Activated CD4-positive, alpha-beta T cell treated with anti-CD3 and anti-CD28 coated beads, Interleukin-2, amount 10 ng/mL, durations not matched to agents 7 days and 5 days (primary cell): ENCODE measurements around the gene ANKRD11. TPM values are rescaled to one million over a fixed set of nuclear protein-coding genes. Genes with fewer than 3 reads are reported as not detected.

Experiments
- CTCF ChIA-PET: fragments of 350-600 bp; sonication (Branson Sonifier 250); formaldehyde crosslinking; loops from one replicate; lab custom pipeline; 2021; ENCODE audit warnings: antibody characterized with exemption; lab: Charles Lee
- POLR2A ChIA-PET: fragments of 350-600 bp; sonication (Branson Sonifier 250); formaldehyde crosslinking; loops from one replicate; lab custom pipeline; 2021; ENCODE audit warnings: antibody characterized with exemption; lab: Charles Lee
- DNase-seq: peaks from one replicate; pipeline ENCODE4 v3.0.0-alpha.2; 2020
- H3K27ac Mint-ChIP-seq: one replicate; pipeline ENCODE4 v1.8.0; 2021; ENCODE audit warnings: mild to moderate bottlenecking, moderate library complexity, mixed read lengths
- H3K27me3 Mint-ChIP-seq: one replicate; pipeline ENCODE4 v1.8.0; 2021; ENCODE audit warnings: mixed read lengths
- H3K36me3 Mint-ChIP-seq: one replicate; pipeline ENCODE4 v1.8.0; 2021; ENCODE audit warnings: low read depth, mixed read lengths
- H3K4me1 Mint-ChIP-seq: one replicate; pipeline ENCODE4 v1.8.0; 2021; ENCODE audit warnings: mixed read lengths
- H3K4me3 Mint-ChIP-seq: one replicate; pipeline ENCODE4 v1.8.0; 2021; ENCODE audit warnings: mild to moderate bottlenecking, moderate library complexity, mixed read lengths
- H3K9me3 Mint-ChIP-seq: one replicate; pipeline ENCODE4 v1.8.0; 2021; ENCODE audit warnings: mixed read lengths
- total RNA-seq, 2 experiments: library from RNA; stranded (reverse); gene quantifications; one replicate each; pipeline ENCODE4 v1.2.3, GENCODE V29; 2021

ANKRD11 gene
- total RNA-seq, 2 experiments from 2014 or later: 158 to 178 TPM

- ChIA-PET CTCF (interaction anchor here (1.4 to 2.1 kb wide), 3 partner anchors 9 to 16 kb away, joined by 3 to 11 read pairs (median 4); no protein-coding TSS in a partner anchor), POLR2A (no interaction called here)
- Mint-ChIP-seq H3K27ac (peak overlapping the region; percentile 96), H3K9me3 (no peaks in the 10 kb centered on the region), H3K4me1 (peaks cover 39% of the 10 kb centered on the region), H3K36me3 (peaks cover 4% of the 10 kb centered on the region), H3K4me3 (peak overlapping the region; percentile 73), H3K27me3 (no peaks in the 10 kb centered on the region)
- peak; percentile 90 for DNase-seq
Measured at GRCh38 chr16:89505204-89506112, 15.1 kb upstream of the ANKRD11 start.

- Mint-ChIP-seq H3K4me1 (peaks cover 30% of the 10 kb centered on the region), H3K27ac (peak overlapping the region; percentile 62), H3K9me3 (no peaks in the 10 kb centered on the region), H3K4me3 (no peak overlapping the region), H3K27me3 (no peaks in the 10 kb centered on the region), H3K36me3 (peaks cover 2% of the 10 kb centered on the region)
- DNase-seq: no peak
- POLR2A ChIA-PET: no interaction called here
- CTCF ChIA-PET: interaction anchor here (0.6 to 2.1 kb wide), 5 partner anchors 8 to 195 kb away, joined by 3 to 11 read pairs (median 3); no protein-coding TSS in a partner anchor
Measured at GRCh38 chr16:89504091-89504490, 13.7 kb upstream of the ANKRD11 start.

GRCh38 chr16:89502081-89502843 is 11.9 kb upstream of the ANKRD11 start:
- no peak overlapping the region for H3K4me3 Mint-ChIP-seq
- DNase-seq: no peak
- H3K27me3 Mint-ChIP-seq: no peaks in the 10 kb centered on the region
- POLR2A ChIA-PET: no interaction called here
- no peak overlapping the region for H3K27ac Mint-ChIP-seq
- H3K36me3 Mint-ChIP-seq: peaks cover 2% of the 10 kb centered on the region
- CTCF ChIA-PET: interaction anchor here (0.6 to 1.2 kb wide), 3 partner anchors 56 to 168 kb away, joined by 3 to 4 read pairs (median 3); no protein-coding TSS in a partner anchor
- H3K9me3 Mint-ChIP-seq: no peaks in the 10 kb centered on the region
- peaks cover 26% of the 10 kb centered on the region for H3K4me1 Mint-ChIP-seq

- ChIA-PET POLR2A (no interaction called here), CTCF (interaction anchor here (0.6 to 0.7 kb wide), 2 partner anchors 74 to 204 kb away, joined by 3 read pairs; no protein-coding TSS in a partner anchor)
- DNase-seq: no peak
- Mint-ChIP-seq H3K27me3 (no peaks in the 10 kb centered on the region), H3K9me3 (no peaks in the 10 kb centered on the region), H3K36me3 (no peaks in the 10 kb centered on the region), H3K4me1 (peaks cover 7% of the 10 kb centered on the region), H3K27ac (no peak overlapping the region), H3K4me3 (no peak overlapping the region)
Measured at GRCh38 chr16:89499767-89500166, 9.4 kb upstream of the ANKRD11 start.

- Mint-ChIP-seq H3K4me1 (peaks cover 8% of the 10 kb centered on the region), H3K9me3 (no peaks in the 10 kb centered on the region), H3K4me3 (no peak overlapping the region), H3K27me3 (no peaks in the 10 kb centered on the region), H3K36me3 (no peaks in the 10 kb centered on the region), H3K27ac (no peak overlapping the region)
- POLR2A ChIA-PET: no interaction called here
- no peak for DNase-seq
- CTCF ChIA-PET: interaction anchor here (1.2 kb wide), 1 partner anchor 149 kb away, joined by 3 read pairs; no protein-coding TSS in a partner anchor
Measured at GRCh38 chr16:89498839-89499238, 8.5 kb upstream of the ANKRD11 start.

- no peaks in the 10 kb centered on the region for H3K27me3 Mint-ChIP-seq
- no peak for DNase-seq
- CTCF ChIA-PET: interaction anchor here (2.9 kb wide), 1 partner anchor 9 kb away, joined by 11 read pairs; no protein-coding TSS in a partner anchor
- H3K27ac Mint-ChIP-seq: no peak overlapping the region
- no peaks in the 10 kb centered on the region for H3K9me3 Mint-ChIP-seq
- POLR2A ChIA-PET: no interaction called here
- H3K36me3 Mint-ChIP-seq: no peaks in the 10 kb centered on the region
- H3K4me3 Mint-ChIP-seq: no peak overlapping the region
- H3K4me1 Mint-ChIP-seq: peaks cover 33% of the 10 kb centered on the region
Measured at GRCh38 chr16:89495121-89495520, 4.8 kb upstream of the ANKRD11 start.

DNA sequence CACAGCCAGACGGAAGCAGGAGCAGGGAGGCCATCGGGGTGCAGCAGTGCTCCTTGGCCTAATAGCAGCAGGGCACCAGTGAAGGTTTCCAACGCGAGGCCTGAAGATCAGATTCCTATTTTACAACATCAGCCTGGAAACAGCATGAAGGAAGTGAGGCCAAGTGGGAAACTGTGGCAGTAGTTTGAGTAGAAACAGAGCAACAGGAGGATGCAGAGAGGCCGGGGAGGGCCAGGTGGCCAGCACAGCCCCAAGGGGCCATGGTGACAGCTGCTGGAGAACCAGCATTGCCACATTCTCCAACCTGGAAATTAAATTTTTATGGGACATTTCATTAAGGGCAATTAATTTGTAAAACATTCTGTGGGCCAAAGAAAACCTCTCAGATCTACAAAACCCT is 3.4 kb upstream of the ANKRD11 start:
- H3K4me3 Mint-ChIP-seq: no peak overlapping the region
- H3K27ac Mint-ChIP-seq: peak overlapping the region; percentile 43
- POLR2A ChIA-PET: no interaction called here

GRCh38 chr16:89491974-89492687 is 1.8 kb upstream of the ANKRD11 start:
- ChIA-PET POLR2A (no interaction called here), CTCF (no interaction called here)
- Mint-ChIP-seq H3K4me1 (peaks cover 47% of the 10 kb centered on the region), H3K9me3 (no peaks in the 10 kb centered on the region), H3K4me3 (peak overlapping the region; percentile 88), H3K27ac (peak overlapping the region; percentile 95), H3K36me3 (peaks cover 9% of the 10 kb centered on the region), H3K27me3 (no peaks in the 10 kb centered on the region)
- DNase-seq: no peak

More for the DNA sequence above, 3.4 kb upstream of the ANKRD11 start:
- H3K36me3 Mint-ChIP-seq: peaks cover 2% of the 10 kb centered on the region
- H3K27me3 Mint-ChIP-seq: no peaks in the 10 kb centered on the region
- no peaks in the 10 kb centered on the region for H3K9me3 Mint-ChIP-seq
- CTCF ChIA-PET: interaction anchor here (2.9 kb wide), 1 partner anchor 11 kb away, joined by 11 read pairs; no protein-coding TSS in a partner anchor
- peaks cover 36% of the 10 kb centered on the region for H3K4me1 Mint-ChIP-seq
- no peak for DNase-seq

GRCh38 chr16:89491238-89491869 is 993 bp upstream of the ANKRD11 start:
- DNase-seq: no peak
- POLR2A ChIA-PET: interaction anchor here (0.6 kb wide), 1 partner anchor 16 kb away, joined by 4 read pairs; no protein-coding TSS in a partner anchor
- H3K27me3 Mint-ChIP-seq: no peaks in the 10 kb centered on the region
- peak overlapping the region; percentile 88 for H3K4me3 Mint-ChIP-seq
- peaks cover 55% of the 10 kb centered on the region for H3K4me1 Mint-ChIP-seq
- CTCF ChIA-PET: interaction anchor here (1.3 kb wide), 1 partner anchor 16 kb away, joined by 3 read pairs; no protein-coding TSS in a partner anchor
- peak overlapping the region; percentile 95 for H3K27ac Mint-ChIP-seq
- H3K36me3 Mint-ChIP-seq: peaks cover 14% of the 10 kb centered on the region
- H3K9me3 Mint-ChIP-seq: no peaks in the 10 kb centered on the region

DNA sequence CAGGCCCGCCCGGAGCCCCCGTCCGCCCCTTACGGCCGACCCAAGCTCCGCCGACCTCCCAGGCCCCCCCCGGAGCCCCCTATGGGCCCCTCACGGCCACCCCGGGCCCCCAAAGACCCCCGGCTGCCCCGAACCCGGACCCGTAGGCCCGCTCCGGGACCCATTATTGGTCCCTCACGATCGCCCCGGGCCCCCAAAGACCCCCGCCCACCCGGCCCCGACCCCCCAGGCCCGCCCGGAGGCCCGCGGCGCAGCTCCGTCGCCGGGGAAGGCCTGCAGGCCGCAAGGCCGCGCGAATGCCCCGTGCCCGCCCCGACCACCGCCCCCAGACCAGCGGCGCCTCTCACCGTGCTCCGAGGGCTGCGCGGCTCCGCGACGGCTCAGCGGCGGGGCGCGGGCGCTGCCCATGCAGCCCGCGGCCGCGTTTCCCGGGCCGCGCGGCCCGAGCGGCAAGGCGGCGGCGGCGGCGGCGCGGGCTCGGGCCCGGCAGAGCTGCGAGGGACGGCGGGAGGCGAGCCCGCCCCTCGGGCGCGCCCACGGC is 393 bp downstream of the ANKRD11 start:
- Mint-ChIP-seq H3K4me1 (peaks cover 64% of the 10 kb centered on the region), H3K4me3 (no peak overlapping the region), H3K9me3 (no peaks in the 10 kb centered on the region), H3K27ac (no peak overlapping the region), H3K27me3 (no peaks in the 10 kb centered on the region), H3K36me3 (peaks cover 26% of the 10 kb centered on the region)
- ChIA-PET POLR2A (no interaction called here), CTCF (interaction anchor here (1.3 to 1.5 kb wide), 2 partner anchors 18 to 62 kb away, joined by 3 to 4 read pairs; partner anchors contain the start of gene SPG7)
- DNase-seq: no peak
